IMR-90 (cell line): Measurements from ENCODE around the gene GFER.

Source experiments
- CEBPB ChIP-seq: IDR thresholded peaks from 2 replicates; pipeline ENCODE4 v1.6.1; 2012; ENCODE audit warnings: low read depth, low read length, improper control_type of control experiment
- CHD1 ChIP-seq: IDR thresholded peaks from 2 replicates; pipeline ENCODE4 v1.6.1; 2012; ENCODE audit warnings: low read depth, low read length, improper control_type of control experiment
- CTCF ChIP-seq: conservative IDR thresholded peaks from 2 replicates; pipeline ENCODE4 v1.5.1; 2012; ENCODE audit warnings: mild to moderate bottlenecking, low read depth, low read length, improper control_type of control experiment
- ELK1 ChIP-seq: fragments of 150-350 bp; IDR thresholded peaks from 2 replicates; pipeline ENCODE4 v1.6.1; 2016; ENCODE audit warnings: low read depth, mild to moderate bottlenecking, low read length, moderate library complexity, borderline replicate concordance
- MAZ ChIP-seq: IDR thresholded peaks from 2 replicates; pipeline ENCODE4 v1.6.1; 2012; ENCODE audit warnings: low read depth, mild to moderate bottlenecking, low read length, improper control_type of control experiment, moderate library complexity, borderline replicate concordance
- MXI1 ChIP-seq: IDR thresholded peaks from 2 replicates; pipeline ENCODE4 v1.6.1; 2012; ENCODE audit warnings: low read depth, mild to moderate bottlenecking, low read length, moderate library complexity, borderline replicate concordance
- NFE2L2 ChIP-seq: fragments of 150-350 bp; IDR thresholded peaks from 2 replicates; pipeline ENCODE4 v1.6.1; 2016; ENCODE audit warnings: low read depth, mild to moderate bottlenecking, low read length
- POLR2A ChIP-seq: IDR thresholded peaks from 2 replicates; pipeline ENCODE4 v1.6.1; 2012; ENCODE audit warnings: mild to moderate bottlenecking, low read depth, low read length
- RAD21 ChIP-seq: IDR thresholded peaks from 2 replicates; pipeline ENCODE4 v1.6.1; 2012; ENCODE audit warnings: low read length, improper control_type of control experiment
- RCOR1 ChIP-seq: IDR thresholded peaks from 2 replicates; pipeline ENCODE4 v1.6.1; 2012; ENCODE audit warnings: mild to moderate bottlenecking, low read length, improper control_type of control experiment; ENCODE audit not compliant: insufficient replicate concordance
- RFX5 ChIP-seq: IDR thresholded peaks from 2 replicates; pipeline ENCODE4 v1.8.0; 2012; ENCODE audit warnings: low read depth, mild to moderate bottlenecking, low read length, moderate library complexity
- SMC3 ChIP-seq: fragments of 150-350 bp; IDR thresholded peaks from 2 replicates; pipeline ENCODE4 v1.6.1; 2016; ENCODE audit warnings: low read depth, mild to moderate bottlenecking, antibody characterized with exemption, low read length, moderate library complexity
- USF2 ChIP-seq: fragments of 150-350 bp; IDR thresholded peaks from 2 replicates; pipeline ENCODE4 v1.6.1; 2017; ENCODE audit warnings: mild to moderate bottlenecking, antibody characterized with exemption, low read length, low read depth

- TF ChIP-seq CTCF: no peak
- TF ChIP-seq RFX5: no peak
- TF ChIP-seq POLR2A: no peak
- TF ChIP-seq MAZ: no peak
- no peak for TF ChIP-seq CEBPB
- TF ChIP-seq RAD21: no peak
- TF ChIP-seq CHD1: no peak
- TF ChIP-seq NFE2L2: no peak
- TF ChIP-seq MXI1: no peak
- TF ChIP-seq SMC3: no peak
- no peak for TF ChIP-seq RCOR1
- no peak for TF ChIP-seq USF2
- TF ChIP-seq ELK1: no peak
Measured at GRCh38 chr16:2007081-2007836, 23.3 kb downstream of the GFER start.
